A172 (cell line): ENCODE measurements around the gene ATP2B2. TPM values are rescaled to one million over a fixed set of nuclear protein-coding genes. Genes with fewer than 3 reads are reported as not detected.

Experiments
- DNase-seq: peaks from one replicate; pipeline ENCODE4 v3.0.0-alpha.2; 2015; ENCODE audit warnings: low spot score
- total RNA-seq: library from RNA; depleted of rRNA; stranded (reverse); fragments of >200 nt; shearing (Covaris generic); gene quantifications from 2 replicates; pipeline ENCODE4 v1.2.3, GENCODE V29; 2014

ATP2B2 gene
- total RNA-seq, 1 experiment from 2014 or later, result 0.50 TPM

DNA sequence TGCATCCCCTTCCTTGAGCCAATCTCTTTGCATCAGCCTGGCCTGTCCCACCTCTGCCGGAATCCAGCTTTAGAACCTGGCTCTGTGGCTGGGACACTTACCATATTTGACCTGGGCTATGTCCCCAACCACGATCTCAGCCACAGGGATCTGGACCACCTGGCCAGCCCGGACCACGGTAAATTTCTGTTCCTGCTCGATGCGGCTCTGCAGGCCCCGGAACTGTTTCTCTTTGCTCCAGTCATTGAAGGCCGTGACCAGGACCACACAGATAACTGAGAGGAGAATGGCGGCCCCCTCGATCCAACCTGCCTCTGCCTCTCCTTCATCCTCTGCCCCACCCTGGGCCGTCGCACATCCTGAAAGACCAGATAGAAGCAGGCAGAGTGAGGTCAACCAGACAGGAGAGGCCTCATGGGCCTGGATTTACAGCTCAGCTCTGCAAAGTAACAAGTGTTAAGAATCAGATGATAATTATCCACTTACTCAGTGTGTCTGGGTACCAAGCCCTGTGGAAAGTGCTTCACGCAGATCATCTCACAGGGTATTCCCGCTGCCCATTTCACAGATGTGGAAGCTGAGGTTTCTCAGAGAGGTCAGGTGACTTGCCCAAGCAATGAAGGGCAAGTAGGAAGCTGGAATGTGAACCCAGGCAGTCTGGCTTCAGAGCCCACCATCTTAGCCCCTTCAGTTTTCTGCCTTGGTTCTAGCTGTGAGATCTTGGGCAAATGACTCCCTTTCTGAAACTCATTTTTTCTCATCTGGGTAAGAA lies 103.2 kb downstream of the ATP2B2 start:
- DNase-seq, result no peak

DNA sequence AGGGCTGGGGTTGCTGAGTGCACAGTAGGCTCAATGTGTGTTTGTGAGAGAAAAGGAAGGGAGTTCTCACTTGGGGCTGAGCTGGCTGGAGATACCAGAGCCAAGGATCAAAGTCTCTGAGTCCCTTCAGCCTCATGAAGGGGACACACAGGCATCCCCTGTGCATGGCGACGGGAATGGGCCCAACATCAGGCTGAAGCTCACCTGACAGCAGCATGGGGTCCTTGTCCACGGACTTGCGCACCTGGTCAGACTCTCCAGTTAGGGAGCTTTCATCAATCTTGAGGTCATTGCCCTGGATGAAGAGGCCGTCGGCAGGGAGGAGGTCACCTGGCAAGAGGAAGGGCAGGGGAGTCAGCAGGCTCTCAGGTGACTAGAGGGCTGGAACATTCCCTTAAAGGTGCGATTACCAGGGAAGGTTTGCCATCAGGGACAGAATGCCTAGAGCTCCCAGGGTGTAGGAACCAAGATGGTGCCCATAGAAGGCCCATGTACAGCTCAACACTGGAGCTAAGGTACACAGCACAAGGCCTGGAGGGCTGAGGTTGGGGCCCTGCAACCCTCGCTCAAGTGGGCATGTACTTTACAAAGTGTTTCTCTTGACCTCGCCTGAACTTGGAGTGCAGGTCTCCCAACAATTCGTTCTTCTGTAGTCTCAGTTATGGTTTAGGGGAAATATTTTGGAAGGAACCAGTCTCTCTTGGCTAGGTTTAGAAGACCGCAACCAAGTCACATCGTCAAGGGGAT lies 104.5 kb downstream of the ATP2B2 start:
- DNase-seq, result no peak

DNA sequence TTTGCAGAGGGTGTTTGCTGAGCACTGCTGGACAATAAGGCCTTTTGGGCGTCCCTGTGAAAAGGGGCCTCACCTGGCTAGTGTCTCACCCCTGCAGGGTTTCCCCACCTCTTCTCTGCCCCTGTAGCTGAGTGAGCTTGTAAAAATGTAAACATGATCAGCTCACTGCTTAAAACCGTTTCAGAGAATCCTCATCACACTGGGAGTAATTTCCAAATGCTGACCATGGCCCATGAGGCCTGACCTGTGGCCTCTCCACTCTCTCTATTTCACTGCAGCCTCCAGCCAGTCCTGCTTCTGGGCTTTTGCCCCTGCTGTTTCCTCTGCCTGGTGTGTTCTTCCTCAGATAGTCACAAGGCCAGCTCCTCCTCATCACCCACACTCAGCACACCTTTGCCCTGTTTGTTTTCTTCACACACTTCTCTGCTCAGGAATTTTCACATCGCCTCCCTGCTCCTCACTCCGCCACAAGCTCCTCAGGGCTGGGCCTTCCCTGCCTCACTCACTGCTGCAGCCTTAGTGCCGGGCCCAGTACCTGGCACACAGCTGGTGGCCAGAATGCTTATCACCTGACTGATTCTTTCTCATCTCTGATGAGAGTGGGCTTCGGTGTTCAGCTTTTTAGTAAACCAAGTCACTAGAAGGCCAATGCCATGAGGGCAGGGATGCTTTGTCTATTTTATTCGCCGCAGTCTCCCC lies 105.2 kb downstream of the ATP2B2 start:
- DNase-seq, result no peak

GRCh38 chr3:10399634-10400033 lies 105.8 kb downstream of the ATP2B2 start:
- no peak for DNase-seq

DNA sequence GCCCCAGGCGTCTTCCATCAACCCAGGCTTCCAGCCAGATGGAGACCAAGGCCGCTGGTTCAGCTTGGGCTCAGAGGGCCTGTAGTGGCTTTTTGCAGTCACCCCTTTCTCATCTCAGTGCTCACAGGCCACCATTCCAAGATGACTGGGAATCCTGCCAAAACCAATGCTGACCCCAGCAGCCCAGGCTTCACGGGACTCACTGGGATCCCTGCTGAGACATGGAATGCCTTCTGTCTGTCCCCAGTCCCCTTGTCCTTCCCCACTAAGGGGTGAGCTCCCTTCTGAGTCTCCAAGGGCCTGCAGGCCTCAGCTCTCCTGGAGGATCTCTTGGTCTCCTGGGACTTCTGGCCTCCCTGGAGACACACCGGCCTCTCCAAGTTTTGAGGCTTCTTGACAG lies 107.0 kb downstream of the ATP2B2 start:
- DNase-seq, result no peak

GRCh38 chr3:10397879-10398278 lies 107.5 kb downstream of the ATP2B2 start:
- DNase-seq, result no peak

- no peak for DNase-seq
Measured at GRCh38 chr3:10396931-10397330, 108.5 kb downstream of the ATP2B2 start.

GRCh38 chr3:10396083-10396482 lies 109.3 kb downstream of the ATP2B2 start:
- no peak for DNase-seq

DNA sequence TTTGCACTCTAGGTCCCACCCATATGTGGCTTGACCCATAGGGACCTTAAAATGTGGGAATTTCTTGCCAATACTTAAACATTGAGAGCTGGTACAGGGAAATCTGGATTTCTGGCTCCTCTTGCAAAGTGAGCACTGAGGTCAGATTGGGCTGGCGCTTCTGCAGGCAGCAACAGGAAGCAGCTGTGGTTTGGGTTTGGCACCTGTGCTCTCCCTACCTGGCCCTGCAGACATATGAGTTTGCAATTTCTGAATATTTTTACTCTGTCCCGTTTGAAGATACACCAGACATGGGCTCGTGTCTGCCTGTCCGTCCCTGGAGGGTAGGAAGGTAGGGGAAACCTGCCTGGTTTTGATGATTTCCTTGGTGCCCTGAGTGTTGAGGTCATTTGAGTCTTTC lies 109.7 kb downstream of the ATP2B2 start:
- DNase-seq, result no peak

DNA sequence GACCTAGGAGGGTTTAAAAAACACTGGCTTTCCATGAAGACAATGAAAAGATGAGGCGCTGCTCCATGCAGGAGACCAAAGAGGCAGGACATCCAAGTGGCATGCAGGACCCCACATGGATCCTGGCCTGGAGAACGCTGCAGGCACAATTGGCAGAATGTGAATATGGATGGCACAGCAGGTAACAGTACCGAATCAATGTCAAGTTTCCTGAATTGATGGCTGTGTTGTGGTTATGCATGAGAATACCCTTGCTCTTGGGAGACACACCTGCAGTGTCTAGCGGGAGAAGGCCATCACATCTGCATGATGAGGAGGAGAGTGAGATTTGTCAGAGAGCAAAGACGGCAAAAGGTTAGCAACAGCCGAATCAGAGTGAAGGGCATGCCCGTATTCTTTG lies 110.2 kb downstream of the ATP2B2 start:
- no peak for DNase-seq

- no peak for DNase-seq
Measured at GRCh38 chr3:10394491-10395025, 110.8 kb downstream of the ATP2B2 start.

DNA sequence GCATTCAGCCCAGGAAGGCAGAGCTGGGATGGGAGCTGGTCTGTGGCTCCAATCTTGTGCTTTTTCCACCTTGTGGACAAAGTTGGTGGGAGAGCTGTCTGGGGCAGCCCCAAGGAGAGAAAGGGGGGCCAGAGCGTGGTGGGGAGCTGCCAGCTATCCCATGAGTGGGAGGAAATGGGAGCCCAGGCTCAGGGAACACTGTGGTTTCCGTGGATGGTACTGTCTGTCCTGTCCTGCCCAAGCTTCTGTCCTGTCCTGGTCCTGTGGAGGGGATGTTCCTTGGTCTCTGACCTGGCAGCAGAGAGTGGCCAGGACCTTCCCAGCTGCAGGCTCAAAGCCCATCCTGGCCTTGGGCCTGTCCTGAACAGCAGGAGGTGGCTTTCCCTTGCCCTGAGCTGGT lies 111.9 kb downstream of the ATP2B2 start:
- DNase-seq, result no peak

DNA sequence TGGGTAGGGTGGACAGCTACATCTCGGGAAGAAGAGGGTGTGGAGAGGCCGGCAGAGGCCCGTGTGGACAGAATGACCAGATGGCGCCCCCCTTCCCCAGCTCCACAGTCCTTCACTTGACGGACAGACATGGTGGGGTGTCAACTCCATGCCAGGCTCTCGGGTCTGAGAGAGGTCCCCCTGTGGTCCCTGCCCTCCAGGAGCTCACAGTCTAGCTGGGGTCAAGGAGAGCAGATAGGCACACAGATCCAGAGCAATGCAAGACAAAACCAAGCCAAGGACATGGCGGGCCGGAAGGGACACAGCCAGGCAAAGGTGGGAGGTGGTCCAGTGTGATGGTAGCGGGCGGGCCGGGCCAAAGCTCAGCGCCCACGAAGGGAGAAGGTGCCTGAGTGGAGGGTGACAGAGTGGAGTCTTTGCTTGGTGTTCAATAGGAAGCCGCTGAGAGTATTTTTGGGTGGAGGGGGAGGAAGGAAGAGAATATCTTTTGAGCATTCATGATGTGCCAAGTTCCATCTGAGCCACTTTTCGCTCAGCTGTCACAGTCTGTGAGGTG lies 112.4 kb downstream of the ATP2B2 start:
- no peak for DNase-seq

GRCh38 chr3:10392244-10392643 lies 113.1 kb downstream of the ATP2B2 start:
- no peak for DNase-seq

GRCh38 chr3:10391391-10391790 lies 114.0 kb downstream of the ATP2B2 start:
- no peak for DNase-seq

DNA sequence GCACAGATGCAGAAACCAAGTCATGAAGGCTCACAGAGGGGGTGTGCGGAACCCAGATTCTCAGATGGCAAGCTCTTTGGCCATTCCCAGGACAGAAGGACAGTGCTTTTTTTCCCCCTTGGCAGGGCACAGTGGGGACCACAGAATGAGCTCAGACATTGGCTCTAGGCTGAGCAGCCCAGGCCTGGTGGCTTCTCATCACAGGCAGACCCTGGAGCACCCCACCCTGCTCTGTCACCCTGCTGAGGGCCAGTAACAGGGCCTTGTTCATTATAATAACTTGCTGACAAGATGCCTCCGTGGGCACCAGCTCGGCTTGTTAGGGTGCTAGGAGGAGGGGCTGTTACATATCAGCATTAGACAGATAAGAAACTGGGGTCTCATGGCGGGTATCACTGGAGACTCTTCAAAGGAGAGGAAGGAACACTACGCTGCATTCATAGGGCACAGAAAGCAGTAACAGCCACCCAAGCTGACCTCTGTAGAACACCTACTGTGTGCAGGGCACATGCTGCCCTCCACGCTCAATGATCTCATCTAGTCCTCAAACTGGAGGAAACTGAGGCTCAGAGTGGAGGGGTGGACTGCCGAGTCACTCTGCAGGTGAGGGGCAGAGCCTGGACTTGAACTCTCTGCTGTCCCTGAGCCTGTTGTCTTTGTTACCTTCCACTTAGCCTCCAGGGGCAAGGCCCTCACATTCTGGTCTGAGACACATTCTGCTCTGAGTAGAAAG lies 114.6 kb downstream of the ATP2B2 start:
- no peak for DNase-seq

DNA sequence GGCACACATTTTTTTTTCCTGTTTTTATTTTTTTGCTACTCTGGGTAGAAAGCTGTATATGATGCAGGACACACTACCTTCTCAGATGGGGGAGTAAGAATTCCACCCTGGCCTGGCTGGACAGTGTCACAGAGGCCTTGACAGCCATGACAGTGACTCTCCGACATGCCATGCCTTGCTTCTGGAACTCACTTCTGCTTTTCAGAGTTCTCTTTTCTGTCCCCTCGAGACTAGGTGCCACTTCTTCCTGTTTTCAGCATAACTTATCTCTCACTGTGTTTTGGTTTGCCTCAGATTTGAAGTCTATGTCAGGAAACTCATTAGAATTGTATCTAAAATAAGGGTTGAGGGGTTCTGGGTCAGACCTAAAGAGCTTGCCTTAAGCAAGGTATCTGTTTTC lies 115.4 kb downstream of the ATP2B2 start:
- no peak for DNase-seq

GRCh38 chr3:10389339-10389738 lies 116.0 kb downstream of the ATP2B2 start:
- DNase-seq, result no peak

DNA sequence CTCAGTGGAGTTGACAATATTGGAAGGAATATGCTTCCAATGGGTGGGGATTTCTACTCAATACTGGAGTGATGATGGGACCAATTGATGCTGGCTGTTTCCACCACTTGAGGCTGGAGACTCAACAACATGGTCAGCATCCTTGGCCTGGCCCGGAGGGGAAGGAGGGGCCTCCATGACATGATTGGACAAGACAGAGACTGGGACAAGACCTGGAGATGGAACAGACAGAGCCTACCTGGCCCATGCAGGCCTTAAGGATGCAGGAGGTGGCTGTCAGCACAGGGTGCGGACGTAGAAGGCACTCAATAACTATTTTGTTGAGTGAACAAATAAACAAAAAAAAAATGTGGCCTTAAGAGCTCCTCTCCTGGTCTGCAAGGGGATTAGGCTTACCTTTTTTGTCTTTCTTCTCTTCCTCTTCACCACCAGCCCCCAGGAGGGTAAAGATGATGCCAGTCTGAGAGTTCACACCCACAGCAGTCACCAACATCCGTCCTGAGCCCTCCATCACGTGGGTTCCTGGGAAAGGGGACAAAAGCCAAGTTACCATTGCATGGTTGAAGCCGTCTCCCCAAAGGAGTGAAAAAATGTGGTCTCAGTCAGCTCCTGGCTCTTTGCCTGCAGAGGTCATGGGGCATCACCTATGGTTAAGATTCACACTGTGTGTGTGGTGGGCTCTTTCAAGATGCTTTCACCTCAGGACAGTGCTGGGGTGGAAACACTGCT lies 117.3 kb downstream of the ATP2B2 start:
- DNase-seq, result no peak

DNA sequence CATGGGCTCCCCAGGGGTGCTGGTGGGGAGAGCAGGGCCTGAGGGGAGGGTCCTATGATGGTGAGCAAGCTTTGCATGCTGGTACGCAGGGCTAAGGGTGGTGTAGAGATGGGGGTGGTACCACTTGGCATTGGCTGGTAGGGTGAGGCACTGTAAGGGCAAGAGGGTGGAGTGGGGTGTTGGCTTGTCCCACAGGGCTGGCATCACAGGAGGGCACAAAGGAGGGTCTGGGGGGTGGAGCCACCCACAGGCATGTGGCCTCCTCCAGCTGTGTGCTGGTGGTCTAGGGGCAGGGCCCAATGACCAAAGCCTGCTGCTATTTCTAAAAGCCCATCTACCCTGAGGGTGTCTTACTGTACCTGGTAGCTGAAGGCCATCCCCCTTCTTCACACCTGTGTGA lies 119.3 kb downstream of the ATP2B2 start:
- no peak for DNase-seq
